Measurements from ENCODE around the gene RASSF7. TPM values are rescaled to one million over a fixed set of nuclear protein-coding genes. Genes with fewer than 3 reads are reported as not detected.
"Not testable (repeated sequence)": the region's sequence is repeated elsewhere in the genome, so short reads cannot be mapped to it uniquely, and the experiment has no call there.

The RASSF7 gene, protein sequence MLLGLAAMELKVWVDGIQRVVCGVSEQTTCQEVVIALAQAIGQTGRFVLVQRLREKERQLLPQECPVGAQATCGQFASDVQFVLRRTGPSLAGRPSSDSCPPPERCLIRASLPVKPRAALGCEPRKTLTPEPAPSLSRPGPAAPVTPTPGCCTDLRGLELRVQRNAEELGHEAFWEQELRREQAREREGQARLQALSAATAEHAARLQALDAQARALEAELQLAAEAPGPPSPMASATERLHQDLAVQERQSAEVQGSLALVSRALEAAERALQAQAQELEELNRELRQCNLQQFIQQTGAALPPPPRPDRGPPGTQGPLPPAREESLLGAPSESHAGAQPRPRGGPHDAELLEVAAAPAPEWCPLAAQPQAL
- total RNA-seq = 3.5 TPM

DNA sequence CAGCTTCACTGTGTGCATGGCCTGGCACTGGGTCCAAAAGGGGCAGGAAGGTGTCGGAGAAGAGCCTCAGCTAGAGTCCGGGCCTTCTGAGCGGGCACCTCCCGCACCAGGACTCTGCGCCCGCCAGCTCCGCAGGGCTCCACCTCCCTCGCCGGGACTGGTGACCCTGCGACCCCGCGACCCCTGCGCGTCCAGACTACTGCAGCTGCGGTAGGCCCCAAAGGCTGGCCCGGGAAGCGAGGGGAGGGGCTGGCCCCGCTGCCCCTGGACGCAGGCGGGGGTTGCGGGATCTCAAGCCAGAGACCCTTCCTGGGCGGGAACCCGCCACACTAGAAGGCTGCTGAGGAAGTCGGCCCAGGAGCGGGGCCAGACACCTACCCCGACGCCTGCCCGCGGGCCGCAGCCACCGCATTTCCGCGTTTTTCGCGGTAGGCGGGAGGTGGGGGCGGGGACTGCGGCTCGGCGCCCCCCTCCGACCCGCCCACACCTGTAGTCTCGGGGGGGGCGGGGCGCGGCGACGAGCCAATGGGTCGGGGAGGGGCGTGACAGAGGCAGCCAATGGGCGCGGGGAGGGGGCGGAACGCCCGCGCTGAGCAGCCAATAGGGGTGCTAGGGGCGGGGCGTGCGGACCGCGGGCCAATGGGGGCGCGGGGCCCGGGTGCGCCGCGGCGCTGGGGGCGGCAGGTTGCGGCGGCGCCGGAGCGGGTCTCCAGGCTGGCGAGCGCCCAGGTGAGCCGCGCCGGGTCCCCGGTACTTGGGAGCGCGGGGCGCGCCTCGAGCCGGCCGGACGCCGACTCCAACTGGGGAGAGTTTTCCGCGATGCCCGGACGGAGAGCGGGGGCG lies at the start of gene RASSF7, which contains the start of gene LMNTD2:
Gene RASSF7 (plus strand): TSS at position 666 of the 843 bp plus-strand sequence. CDS start 799 bp downstream, outside the sequence.
Gene LMNTD2 (minus strand): TSS at position 434 of the 843 bp plus-strand sequence. CDS start 22 bp downstream, at position 412.
- H3K36me3 ChIP-seq = no peaks in the 10 kb centered on the region
- peaks cover 11 to 12% of the 10 kb centered on the region in 2 donors for H3K4me1 ChIP-seq
- intact Hi-C loops (cut with DNase I) = loop anchor here (1.0 kb wide), 3 partner anchors 8 to 25 kb away; partner anchors contain the start of gene HRAS
- DNase-seq (ENCODE audit: low spot score in 2 of 2) = peak; percentile 68 to 94
- no peak within 1 kb of the TSS for H3K27ac ChIP-seq
- H3K4me3 ChIP-seq = peak within 1 kb of the TSS; percentile 63 to 86
- TF ChIP-seq, protein P1, sequence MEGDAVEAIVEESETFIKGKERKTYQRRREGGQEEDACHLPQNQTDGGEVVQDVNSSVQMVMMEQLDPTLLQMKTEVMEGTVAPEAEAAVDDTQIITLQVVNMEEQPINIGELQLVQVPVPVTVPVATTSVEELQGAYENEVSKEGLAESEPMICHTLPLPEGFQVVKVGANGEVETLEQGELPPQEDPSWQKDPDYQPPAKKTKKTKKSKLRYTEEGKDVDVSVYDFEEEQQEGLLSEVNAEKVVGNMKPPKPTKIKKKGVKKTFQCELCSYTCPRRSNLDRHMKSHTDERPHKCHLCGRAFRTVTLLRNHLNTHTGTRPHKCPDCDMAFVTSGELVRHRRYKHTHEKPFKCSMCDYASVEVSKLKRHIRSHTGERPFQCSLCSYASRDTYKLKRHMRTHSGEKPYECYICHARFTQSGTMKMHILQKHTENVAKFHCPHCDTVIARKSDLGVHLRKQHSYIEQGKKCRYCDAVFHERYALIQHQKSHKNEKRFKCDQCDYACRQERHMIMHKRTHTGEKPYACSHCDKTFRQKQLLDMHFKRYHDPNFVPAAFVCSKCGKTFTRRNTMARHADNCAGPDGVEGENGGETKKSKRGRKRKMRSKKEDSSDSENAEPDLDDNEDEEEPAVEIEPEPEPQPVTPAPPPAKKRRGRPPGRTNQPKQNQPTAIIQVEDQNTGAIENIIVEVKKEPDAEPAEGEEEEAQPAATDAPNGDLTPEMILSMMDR (IDR thresholded peaks at IDR 0.05) = no peak
- H3K27me3 ChIP-seq = peaks cover 10% of the 10 kb centered on the region
- no peaks in the 10 kb centered on the region for H3K9me3 ChIP-seq

DNA sequence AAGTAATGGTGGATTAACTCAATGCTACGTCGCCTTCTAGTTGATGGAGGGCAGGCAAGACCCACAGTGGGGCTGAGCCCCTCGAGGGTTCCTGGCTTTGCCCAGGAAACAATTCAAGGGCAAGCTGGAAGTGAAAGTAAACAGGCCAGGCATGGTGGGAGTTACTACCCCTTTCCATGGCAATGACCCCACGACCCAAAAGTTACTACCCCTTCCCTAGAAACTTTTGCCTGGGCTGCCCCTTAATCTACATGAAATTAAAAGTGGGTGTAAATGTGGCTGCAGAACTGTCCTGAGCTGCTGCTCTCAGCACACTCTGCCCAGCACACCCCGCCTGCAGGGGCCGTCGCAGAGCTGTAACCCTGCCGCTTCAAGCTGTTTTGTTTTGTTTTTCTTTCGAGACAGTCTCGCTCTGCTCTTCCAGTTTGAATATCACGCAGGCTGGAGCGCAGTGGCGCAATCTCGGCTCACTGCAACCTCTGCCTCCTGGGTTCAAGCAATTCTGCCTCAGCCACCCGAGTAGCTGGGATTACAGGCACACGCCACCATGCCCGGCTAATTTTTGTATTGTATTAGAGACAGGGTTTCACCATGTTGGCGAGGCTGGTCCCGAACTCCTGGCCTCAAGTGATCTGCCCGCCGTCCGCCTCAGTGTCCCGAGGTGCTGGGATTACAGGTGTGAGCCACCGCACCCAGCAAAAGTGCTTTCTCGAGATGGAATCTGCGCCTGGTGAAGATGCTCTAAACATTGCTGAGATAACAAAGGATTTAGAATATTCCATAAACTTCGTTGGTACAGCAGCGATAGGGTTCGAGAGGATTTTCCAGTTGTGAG lies 47.8 kb upstream of the RASSF7 start:
- H3K27ac ChIP-seq = no peak overlapping the region
- H3K4me1 ChIP-seq = peaks cover 0 to under 1% of the 10 kb centered on the region in 2 donors
- intact Hi-C loops (cut with DNase I) = no loop called here
- H3K27me3 ChIP-seq = no peaks in the 10 kb centered on the region
- H3K36me3 ChIP-seq = peaks cover 8 to 23% of the 10 kb centered on the region in 2 donors
- TF ChIP-seq, protein P1 (IDR thresholded peaks at IDR 0.05) = no peak
- H3K9me3 ChIP-seq = no peaks in the 10 kb centered on the region
- no peak for DNase-seq (ENCODE audit: low spot score in 2 of 2)
- H3K4me3 ChIP-seq = no peak overlapping the region

DNA sequence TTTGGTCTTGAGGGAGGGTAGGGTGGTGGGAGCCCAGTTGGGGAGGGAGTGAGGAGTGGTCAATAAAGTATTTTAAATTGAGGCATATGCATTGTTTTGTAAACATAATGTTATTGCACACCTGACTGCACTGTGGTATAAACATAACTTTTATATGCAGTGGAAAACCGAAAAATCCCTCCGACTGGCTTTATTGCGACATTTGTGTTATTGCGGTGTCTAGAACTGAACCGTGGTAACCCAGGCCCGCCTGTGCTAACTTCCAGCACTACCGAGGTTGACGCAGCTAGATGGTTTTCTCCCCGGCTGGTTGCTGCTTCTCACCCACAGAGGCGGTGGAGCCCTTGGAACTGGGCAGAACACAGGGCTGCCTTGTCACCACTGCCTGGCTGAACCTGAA lies 46.2 kb upstream of the RASSF7 start:
- TF ChIP-seq, protein P1 (IDR thresholded peaks at IDR 0.05) = no peak
- Histone ChIP-seq H3K36me3 (peaks cover 8 to 17% of the 10 kb centered on the region in 2 donors), H3K27ac (no peak overlapping the region)

DNA sequence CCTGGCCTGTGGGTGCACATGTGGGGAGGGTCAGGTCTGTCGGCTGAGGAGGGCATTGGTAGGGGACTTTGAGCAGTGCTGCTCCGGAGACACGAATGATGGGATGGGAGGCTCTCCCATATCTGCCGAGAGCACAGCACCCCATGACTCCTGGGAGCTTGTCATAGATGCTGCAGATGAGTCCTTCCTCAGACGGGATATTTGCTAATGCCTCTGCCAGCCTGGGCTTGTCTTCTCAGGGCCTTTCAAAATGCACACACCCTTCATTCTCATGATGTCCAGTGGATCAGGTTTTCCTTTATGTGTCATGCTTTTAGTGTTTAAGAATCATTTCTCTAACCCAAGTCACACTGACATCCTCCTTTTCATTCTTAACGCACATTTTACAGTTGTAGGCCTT lies 45.6 kb upstream of the RASSF7 start:
- no peaks in the 10 kb centered on the region for H3K27me3 ChIP-seq
- DNase-seq (ENCODE audit: low spot score in 2 of 2) = no peak
- peaks cover 4 to 14% of the 10 kb centered on the region in 2 donors for H3K36me3 ChIP-seq
- no peak overlapping the region for H3K27ac ChIP-seq
- peaks cover 2 to 3% of the 10 kb centered on the region in 2 donors for H3K4me1 ChIP-seq
- H3K9me3 ChIP-seq = no peaks in the 10 kb centered on the region
- no peak overlapping the region for H3K4me3 ChIP-seq
- intact Hi-C loops (cut with DNase I) = no loop called here
- TF ChIP-seq, protein P1 (IDR thresholded peaks at IDR 0.05) = no peak

More for the DNA sequence above, 46.2 kb upstream of the RASSF7 start:
- DNase-seq (ENCODE audit: low spot score in 2 of 2) = peak in 1 of 2 donors; percentile 56
- intact Hi-C loops (cut with DNase I) = no loop called here
- Histone ChIP-seq H3K9me3 (no peaks in the 10 kb centered on the region), H3K4me3 (no peak overlapping the region), H3K4me1 (peaks cover 2 to 3% of the 10 kb centered on the region in 2 donors), H3K27me3 (no peaks in the 10 kb centered on the region)

DNA sequence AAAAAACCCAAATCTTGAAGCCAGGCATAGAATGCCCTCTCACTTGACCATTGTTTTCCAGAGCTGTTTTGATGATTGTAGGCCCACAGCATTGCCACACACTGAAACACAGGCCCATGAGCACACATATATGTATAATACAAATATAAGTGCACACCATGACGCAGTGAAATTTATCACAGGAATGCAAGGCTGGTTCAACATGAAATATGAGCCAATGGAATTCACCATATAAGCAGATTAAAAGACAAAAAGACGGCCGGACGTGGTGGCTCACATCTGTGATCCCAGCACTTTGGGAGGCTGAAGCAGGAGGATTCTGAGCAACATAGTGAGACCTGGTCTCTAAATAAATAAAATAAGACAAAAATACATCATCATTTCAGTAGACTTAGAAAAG lies 44.4 kb upstream of the RASSF7 start:
- intact Hi-C loops (cut with DNase I) = no loop called here
- Histone ChIP-seq H3K4me1 (peaks cover 2 to 3% of the 10 kb centered on the region in 2 donors), H3K4me3 (no peak overlapping the region), H3K36me3 (peaks cover 0 to 9% of the 10 kb centered on the region in 2 donors), H3K27ac (no peak overlapping the region), H3K9me3 (no peaks in the 10 kb centered on the region), H3K27me3 (no peaks in the 10 kb centered on the region)
- TF ChIP-seq, protein P1 (IDR thresholded peaks at IDR 0.05) = no peak
- DNase-seq (ENCODE audit: low spot score in 2 of 2) = no peak

DNA sequence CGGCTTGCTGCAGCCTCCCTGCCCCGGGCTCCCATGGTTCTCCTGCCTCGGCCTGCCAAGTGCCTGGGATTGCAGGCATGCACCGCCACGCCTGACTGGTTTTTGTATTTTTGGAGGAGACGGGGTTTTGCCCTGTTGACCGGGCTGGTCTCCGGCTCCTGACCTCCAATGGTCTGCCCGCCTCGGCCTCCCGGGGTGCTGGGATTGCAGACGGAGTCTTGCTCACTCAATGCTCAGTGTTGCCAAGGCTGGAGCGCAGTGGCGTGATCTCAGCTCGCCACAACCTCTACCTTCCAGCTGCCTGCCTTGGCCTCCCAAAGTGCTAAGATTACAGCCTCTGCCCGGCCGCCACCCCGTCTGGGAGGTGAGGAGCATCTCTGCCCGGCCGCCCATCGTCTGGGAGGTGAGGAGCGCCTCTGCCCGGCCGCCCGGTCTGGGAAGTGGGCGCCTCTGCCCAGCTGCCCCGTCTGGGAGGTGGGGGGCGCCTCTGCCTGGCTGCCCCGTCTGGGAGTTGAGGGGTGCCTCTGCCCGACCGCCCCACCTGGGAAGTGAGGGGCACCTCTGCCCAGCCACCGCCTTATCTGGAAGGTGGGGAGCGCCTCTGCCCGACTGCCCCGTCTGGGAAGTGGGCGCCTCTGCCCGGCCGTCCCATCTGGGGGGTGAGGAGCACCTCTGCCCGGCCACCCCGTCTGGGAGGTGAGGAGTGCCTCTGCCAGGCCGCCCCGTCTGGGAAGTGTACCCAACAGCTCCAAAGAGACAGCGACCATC lies 43.7 kb upstream of the RASSF7 start:
- H3K4me1 ChIP-seq; intact Hi-C loops (cut with DNase I); H3K36me3 ChIP-seq; H3K4me3 ChIP-seq; H3K27ac ChIP-seq; H3K9me3 ChIP-seq; H3K27me3 ChIP-seq; DNase-seq (ENCODE audit: low spot score in 2 of 2): not testable (repeated sequence)

Data from ascending aorta (tissue), 2 donors.